ENCODE data around the gene ERICH6.

- TF ChIP-seq, protein P1, sequence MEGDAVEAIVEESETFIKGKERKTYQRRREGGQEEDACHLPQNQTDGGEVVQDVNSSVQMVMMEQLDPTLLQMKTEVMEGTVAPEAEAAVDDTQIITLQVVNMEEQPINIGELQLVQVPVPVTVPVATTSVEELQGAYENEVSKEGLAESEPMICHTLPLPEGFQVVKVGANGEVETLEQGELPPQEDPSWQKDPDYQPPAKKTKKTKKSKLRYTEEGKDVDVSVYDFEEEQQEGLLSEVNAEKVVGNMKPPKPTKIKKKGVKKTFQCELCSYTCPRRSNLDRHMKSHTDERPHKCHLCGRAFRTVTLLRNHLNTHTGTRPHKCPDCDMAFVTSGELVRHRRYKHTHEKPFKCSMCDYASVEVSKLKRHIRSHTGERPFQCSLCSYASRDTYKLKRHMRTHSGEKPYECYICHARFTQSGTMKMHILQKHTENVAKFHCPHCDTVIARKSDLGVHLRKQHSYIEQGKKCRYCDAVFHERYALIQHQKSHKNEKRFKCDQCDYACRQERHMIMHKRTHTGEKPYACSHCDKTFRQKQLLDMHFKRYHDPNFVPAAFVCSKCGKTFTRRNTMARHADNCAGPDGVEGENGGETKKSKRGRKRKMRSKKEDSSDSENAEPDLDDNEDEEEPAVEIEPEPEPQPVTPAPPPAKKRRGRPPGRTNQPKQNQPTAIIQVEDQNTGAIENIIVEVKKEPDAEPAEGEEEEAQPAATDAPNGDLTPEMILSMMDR (IDR thresholded peaks at IDR 0.05): no peak
- no peak for TF ChIP-seq POLR2A (IDR thresholded peaks at IDR 0.05)
Measured at GRCh38 chr3:150666167-150666566, 37.6 kb downstream of the ERICH6 start.

Data from body of pancreas (tissue), 4 donors.